Superior temporal gyrus (tissue), 1 donor: ENCODE measurements around the gene KIF26A.

ENCODE experiments used
- DNase-seq: peaks from one replicate; pipeline ENCODE4 v3.0.0-alpha.2; 2016; ENCODE audit errors: extremely low spot score

KIF26A gene

DNA sequence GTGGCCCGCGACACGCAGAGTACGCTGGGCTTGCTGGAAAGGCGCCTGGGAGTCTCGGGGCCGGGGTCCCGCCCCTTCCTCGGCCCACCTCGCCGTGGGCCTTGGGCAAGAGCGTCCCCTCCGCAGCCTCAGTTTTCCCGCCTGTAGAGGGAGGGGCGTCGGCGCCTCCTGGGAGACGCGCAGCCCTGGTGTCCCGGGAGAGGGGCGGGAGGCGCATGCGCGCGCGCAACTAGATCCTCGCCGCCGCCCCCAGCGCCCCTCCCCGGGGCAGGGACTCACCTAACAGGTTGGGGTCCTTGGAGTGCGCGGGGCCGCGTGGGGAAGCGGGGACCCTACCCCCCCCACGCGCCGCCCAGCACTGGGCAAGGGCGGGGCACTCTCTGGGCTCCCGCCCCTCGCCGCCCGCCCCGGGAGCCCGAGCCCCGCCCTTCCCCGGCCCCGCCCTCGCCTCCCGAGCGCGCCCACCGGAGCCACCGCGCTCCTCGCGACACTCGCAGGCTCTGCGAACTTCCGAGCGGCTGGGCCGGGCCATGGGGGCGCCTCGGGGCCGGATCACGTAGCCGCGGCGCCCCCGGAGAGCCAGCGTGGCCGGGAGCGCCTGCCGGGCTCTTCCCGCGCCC, at the start of gene KIF26A:
Gene KIF26A, plus strand, starts transcription at position 490 of the 620 bp plus-strand sequence. CDS start 136 bp downstream, outside the sequence.
- DNase-seq = no peak

DNA sequence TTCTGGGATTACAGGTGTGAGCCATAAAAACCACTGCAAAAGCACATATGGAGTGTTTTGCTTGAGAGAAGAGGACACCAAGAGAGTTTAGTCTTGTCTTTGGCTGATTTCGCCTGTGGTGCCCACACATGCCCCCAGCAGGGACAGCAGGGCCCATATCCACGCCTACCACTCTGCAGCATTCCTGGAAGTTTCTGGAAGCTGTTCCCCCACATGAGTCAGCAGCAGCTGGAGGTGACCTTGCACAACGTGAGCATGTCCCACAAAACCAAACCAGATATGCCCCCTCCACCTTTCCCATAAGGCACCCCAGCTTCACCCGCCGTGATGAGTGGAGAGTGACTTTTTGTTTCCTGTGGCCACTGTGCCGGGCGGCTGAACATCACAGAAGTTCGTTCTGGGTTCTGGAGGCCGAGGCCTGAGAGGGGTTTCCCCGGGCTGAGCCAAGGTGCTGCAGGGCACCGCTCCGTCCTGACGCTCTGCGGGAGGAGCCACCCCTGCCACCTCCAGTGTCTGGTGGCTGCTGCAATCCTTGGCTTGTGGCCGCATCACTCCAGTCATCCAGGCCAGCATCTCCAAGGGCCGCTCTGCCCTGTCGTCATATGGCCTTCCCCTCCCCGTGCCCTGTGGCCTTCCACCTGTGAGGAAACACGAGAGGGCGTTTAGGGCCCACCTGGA, 48.2 kb upstream of the KIF26A start:
- DNase-seq = no peak

DNA sequence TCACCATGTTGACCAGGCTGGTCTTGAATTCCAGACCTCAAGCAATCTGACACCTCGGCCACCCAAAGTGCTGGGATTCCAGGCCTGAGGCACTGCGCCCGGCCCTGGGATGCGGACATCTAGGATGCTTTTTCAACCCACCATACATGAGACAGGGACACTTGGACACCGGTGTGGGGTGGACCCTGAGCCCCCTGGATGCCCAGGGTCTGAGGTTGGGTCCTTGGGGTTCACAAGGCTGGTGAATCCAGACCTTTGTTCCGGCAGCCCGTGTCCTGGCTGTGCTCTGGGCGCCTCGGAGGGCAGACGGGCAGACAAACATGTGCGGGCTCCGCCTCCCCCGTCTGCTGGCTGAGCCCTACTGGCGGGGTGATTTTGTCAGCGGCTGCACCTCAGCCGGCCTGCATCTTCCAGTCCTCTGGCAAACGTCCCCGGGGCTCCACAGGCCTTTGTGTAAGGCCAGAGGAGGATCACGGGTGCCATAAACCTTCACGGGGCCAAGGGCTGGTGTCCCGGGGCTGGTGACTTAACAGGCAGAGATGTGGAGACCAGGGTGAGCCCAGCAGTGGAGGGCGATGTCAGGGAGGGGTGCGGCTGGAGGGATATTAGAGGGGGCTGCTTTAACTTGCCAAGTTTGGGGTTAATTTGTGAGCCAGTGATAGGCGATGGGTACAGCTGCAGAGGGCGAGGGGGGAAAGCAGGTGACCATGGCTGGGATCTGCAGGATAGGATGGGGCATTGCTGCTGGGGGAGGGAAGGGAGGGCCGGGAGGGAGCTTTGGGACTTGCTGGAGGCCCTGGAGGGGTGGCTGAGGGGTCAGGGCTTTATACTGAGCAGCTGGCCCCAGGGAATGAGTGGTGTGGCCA, 47.1 kb upstream of the KIF26A start:
- no peak for DNase-seq

DNA sequence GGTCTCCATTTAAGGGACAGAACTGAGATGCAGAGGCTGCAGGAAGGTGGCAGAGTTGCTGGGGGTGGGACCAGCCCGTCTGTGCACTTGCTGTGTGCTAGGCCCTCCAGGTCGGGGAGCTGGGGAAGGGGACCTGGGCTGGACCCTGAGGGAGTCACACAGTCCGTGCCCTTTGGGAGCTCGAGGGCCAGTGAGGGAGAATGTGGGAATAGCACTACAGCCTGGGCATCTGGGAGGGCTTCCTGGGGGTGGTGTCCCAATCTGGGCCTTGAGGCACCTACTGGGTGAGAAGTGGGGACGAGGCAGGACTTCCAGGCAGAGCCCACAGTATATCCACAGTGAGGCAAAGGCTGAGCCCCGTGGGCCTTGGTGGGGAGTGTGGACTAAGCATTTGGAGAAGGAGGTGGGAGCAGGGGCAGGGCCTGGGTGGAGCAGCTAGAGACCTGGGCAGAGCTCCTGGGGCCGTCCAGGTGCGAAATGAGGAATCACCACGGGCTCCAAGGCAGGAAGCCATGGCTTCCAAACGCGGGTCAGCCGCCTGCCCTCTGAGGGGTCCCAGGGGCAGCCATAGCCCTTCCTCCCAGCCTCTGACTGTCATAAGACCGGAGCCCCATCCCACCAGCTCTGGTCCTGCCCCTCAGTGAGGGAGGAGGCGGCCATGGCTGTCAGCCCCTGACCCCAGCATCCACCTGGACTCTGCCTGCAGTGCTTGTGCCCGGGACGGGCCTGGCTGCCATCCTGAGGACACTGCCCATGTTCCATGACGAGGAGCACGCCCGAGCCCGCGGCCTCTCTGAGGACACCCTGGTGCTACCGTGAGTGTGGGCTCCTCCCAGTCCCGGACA, 46.2 kb upstream of the KIF26A start:
- no peak for DNase-seq

DNA sequence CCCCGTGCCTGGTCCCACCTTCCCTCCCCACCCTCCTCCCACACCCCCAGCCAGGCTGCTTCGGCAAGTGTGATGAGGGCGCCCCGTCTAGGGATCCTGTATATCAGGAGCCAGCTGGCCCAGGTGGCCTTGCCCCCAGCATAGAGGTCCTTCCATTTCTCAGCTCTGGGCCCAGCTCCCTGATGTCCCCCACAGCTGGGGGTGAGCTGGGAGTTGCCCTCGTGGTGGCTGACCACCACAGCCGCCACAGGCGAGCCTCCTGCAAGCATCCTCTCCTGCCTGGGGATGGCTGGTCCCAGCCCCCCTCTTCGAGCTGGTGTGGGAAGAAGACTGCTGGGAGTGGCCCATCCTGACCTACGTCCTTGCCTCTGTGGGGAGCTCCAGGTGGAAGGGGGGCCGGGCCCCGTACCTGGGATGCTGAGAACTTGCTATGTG, 45.4 kb upstream of the KIF26A start:
- DNase-seq = no peak

DNA sequence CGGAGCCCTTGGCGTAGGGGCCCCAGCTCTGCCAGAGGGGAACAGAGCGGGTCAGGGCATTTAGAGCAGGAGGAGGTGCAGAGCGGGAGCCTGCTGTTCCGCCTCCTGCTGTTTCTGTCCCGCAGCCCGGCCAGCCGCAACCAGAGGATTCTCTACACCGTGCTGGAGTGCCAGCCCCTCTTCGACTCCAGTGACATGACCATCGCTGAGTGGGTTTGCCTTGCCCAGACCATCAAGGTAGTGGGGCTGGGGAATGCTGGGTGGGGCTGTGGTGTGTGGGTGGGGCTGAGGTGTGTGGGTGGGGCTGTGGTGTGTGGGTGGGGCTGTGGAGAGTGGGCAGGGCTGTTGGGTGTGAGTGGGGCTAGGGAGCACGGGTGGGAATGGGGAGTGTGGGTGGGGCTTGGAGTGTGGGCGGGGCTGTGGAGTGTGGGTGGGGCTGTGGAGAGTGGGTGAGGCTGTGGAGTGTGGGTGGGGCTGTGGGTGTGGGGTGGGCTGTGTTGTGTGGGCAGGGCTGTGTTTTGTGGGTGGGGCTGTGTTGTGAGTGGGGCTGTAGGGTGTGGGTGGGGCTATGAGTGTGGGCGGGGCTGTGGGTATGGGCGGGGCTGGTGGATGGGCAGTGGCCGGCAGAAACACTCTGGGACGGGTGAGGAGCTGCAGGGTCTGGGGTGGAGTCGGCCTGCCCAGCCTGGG, 44.9 kb upstream of the KIF26A start:
- no peak for DNase-seq

DNA sequence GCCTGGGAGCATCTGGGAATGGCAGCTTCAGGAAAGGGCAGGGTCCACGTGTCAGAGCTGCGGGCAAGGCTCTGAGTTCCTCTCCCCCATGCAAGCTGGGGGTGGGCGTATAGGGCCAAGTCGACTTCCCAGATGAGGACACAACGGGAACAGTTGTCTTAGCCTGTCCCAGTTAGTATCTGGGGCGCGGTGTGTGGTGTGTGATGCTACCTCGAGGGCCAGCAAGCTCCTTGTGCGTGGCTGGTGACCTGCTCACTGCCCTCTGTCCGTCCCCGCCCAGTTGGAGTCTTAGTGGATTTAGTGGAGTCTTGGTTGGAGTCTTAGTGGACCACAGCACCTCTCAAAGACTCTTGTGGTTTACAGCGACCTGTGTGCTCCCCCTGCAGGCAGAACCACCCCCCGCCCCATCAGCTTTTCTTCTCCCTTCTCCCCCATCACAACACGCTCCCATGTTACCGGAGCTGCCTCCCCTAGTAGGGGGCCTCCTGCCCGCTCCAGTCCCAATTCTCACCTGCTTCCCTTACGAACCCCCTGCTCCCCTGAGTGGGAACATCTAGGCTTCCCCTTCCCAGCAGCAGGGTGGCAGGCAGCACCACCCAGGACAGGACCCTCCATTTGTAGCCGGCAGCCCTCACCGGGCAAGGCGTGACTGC, 44.2 kb upstream of the KIF26A start:
- no peak for DNase-seq

DNA sequence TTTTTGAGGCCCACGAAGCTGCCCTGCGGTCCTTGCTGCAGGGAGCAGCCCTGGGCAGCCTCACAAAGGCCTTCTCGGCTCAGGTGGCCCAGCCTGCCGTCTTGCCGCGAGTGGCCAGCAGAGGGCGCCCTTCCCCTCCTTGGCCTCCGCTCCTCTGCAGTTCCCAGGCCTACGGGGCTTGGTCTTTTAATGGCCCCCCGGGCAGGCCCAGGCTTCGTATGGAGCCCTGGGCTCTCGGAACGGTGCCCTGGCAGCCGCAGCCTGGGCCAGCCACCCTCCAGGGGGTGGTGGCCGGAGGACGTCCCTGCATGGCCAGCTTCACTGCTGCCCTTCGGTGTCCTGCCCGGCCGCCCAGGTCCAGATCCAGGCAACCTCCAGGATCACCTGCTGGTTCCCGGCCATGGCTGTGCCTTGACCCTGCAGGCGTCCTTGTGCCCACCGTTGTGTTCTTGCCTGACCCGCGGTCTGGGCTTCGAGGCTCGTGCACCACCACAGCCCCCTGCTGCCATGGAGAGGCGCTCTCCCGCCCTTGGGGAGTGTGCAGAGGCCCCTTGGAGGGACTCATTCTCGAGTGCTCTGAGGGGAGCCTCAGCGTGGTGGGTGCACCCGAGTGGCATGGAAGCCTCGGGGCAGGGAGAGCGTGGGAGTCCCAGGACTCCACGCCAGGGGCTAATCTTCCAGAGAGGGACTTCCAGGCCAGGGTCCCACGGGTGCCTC, 43.5 kb upstream of the KIF26A start:
- peak; percentile 47 for DNase-seq

DNA sequence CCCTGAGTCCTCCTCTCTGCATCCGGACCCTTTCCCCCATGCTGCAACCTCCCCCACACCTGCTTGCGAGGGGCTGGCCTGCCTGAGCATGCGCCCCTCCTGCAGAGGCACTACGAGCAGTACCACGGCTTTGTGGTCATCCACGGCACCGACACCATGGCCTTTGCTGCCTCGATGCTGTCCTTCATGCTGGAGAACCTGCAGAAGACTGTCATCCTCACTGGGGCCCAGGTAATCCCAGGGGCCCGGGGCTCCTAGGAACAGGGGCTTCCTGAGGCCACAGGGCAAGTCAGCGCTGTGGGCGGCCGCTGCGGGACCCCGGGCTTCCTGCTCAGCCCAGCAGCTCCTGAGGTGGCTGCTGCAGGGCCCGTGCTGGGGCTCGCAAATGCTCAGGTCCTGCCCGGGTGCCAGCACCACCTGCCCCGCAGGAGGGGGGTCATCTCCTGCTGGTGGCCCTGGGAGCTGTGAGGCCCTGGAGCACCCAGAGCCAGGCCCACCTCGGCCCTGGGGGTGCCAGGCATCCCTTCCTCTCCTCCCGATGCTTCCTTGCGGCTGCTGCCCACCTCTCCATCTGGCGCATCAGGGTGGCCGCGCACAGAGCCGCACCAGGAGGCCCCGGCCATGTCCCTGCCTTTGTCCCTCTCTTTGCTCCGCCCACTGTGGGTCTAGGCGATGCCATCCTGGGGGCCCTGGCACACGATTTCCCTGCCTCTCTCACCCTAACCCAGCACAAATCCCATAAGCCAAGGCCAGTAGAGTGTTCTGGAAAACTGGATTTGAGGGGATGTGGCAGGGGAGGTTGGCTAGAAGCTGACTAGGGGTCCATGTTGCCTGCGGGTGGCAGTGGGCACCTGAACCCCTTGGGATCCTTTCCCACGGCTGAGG, 42.7 kb upstream of the KIF26A start:
- no peak for DNase-seq

DNA sequence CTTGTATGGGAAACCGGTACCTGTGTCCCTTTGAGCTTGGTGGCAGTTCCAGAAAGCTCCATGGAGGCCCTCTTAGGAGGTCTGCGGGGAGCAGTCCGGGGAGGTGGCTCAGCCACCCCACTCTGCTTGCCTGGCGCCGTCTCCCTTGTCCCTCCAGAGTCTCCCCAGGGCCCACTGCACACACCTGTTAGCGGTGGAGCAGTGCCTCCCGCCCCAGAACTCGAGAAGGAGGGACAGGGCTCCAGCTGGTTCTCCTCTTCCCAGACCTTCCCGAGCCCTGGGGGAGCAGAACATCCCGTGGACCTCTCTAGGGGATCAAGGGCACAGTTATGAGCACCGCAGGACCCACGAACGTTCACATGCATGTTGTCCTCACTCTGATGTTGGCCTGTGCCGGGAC, 42.1 kb upstream of the KIF26A start:
- DNase-seq = no peak

DNA sequence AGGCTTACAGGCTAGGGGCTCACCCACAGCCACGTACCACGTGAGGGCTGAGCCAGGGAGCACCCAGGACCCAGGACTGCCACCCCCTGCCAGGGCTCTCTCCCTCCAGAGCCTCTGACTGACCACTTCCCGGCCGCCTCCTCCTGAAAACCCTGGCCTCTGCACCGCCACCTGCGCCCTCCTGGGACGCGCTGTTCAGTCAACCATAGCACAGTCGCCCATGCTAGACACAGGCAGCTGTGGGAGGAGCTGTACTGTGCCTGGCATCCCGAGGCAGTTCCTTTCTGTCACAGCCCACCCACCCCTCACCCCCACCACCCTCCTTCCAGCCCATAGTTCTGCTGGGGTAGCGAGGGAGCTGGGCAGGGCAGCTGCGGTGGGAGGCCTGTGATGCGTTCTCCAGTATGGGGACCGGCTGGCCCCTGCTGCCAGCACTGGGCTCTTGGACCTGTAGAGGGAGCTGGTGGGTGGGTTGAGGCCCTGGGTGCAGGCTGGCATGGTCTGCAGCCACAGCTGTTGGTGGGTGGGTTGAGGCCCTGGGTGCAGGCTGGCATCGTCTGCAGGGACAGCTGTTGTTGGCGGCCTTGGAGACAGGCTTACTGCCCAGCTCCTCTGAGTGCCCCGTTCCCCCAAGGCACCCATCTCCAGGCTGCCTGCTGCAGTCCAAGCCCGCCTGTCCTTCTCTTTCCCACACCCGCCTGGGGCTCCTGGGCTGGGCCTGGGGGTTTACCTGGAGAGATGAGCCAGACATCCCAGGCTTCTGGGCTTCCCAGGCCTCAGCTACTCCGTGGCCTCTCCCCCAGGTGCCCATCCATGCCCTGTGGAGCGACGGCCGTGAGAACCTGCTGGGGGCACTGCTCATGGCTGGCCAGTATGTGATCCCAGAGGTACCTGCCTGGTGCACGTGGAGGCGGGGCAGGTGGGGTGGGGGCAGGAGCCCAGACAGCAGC, 41.4 kb upstream of the KIF26A start:
- no peak for DNase-seq

DNA sequence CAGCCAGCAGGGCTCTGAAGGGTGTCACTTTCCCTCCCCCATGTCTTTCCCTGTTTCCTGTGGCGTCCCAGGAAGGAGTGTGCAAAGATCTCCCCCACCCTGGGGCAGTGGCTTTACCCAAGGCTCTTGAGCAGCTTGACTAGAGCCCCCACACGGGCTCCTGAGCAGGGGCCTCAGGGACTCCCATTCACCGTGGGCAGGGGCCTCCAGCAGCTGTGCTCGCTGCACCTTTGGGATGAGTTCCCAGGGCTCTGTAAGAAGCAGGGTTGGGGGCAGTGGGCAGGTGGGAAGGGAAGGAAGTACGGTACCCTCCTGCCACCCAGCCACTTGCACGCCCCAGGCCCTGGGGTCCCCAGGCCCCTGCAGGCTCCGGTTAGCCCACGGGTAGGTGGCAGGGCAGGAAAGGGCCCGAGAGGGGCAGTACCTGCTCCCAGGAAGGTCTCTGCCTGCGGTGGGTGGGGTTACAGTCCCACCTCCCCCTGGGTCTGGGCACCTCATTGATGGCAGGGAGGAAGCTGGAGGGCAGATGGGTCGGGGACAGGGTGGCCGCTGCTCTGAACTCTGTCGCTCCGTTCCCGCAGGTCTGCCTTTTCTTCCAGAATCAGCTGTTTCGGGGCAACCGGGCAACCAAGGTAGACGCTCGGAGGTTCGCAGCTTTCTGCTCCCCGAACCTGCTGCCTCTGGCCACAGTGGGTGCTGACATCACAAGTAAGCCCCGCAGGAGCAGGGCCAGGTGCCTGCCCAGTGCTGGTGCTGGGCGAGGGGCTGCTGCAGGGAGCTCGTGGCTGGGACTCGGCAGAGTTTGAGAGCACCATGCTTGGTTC, 39.9 kb upstream of the KIF26A start:
- DNase-seq = no peak

DNA sequence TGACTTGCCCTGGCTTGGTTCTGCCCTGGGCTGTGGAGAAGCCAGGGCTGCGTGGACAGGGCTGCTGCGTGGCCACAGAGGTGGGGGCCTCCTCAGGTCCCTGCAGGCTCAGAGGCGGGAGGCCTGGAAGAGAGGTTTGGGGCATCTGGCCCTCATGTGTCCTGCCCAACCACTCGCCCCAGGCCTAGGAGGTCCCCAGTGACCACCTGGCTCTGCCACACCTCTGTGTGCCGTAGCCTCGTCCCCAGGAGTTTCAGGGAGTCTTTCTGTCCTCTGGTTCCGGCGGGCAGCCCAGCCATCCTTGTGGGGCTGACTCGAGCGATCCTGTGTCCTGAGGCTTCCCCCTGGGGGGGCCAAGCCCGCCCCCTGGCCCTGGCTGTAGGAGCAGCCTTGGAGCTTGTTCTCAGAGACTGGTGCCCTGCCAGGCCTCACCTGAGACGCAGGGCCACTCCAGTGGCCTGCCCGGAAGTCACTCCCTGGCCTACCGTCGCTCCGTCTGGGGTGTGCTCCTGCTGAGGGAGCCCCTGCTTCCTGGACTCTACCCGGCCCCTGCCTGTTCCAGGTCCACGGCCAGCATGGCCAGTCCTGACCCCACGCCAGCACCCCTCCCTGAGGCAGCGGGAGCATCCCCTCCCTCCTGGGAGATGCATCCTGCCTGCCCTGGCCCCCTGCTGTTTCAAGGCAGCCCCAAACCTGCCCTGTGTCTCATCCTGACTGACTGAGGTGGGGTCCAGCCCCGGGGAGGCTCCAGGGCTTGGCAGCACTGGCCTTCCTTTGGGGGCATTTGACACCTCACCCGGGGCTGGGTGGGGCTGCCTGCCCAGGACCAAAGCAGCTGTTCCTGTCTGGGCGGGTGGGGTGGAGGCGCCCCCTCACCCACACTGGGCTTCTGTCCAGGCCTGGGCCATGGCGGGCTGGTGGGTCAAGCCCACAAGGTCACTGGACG, 39.0 kb upstream of the KIF26A start:
- no peak for DNase-seq

DNA sequence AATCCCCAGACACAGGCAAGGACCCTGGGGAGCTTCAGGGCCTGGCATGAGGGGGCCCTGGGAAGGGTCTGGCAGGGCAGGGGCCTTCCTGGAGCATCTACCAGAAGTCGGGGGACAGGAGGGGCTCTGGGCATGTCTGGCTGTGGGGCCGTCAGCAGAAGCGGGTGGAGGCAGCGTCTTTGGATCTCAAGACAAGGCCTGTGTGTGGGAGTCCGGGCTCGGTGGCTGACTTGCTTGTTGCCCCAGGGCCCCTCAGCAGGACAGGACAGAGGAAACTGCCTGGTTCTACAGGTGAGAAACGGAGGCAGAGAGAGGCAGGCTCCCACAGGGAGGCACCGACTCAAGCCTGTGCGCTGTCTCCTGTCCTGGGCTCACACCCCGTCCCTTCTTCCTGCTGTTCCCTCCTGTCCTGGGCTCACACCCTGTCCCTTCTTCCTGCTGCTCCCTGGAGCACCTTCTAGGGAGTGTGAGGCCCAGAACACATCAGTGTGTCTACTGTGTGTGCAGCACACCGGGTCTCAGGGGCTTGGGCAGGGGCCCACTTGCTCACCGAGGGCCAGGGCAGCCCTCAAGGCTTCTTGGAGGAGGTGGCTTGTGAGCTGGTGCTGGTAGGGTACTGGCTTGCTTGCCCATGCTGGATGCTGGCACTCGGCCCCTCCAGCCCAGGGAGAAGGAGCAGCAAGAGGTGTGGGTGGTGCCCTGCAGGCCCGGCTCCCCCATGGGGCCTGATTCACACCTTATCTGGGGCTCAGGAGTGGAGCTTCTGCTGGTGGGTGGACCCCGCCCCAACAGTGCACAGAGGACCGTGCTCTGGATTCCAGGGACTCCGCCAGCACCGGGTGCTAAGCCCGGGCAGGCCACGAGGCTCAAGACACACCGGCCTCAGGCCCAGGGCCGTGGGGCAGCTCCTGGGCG, 38.0 kb upstream of the KIF26A start:
- DNase-seq = no peak
